Measurements from ENCODE around the gene ADISSP.

The ADISSP gene

GRCh38 chr20:3710703-3711483 is 56.7 kb downstream of the ADISSP start:
- peak; percentile 80 to 83 for DNase-seq

- no peak for DNase-seq
Observed at GRCh38 chr20:3710011-3710466, 57.5 kb downstream of the ADISSP start.

- no peak for DNase-seq
Observed at GRCh38 chr20:3707508-3707899, 60.0 kb downstream of the ADISSP start.

- no peak for DNase-seq
Observed at GRCh38 chr20:3706774-3707507, 60.6 kb downstream of the ADISSP start.

GRCh38 chr20:3705970-3706739 is 61.4 kb downstream of the ADISSP start:
- no peak for DNase-seq

- DNase-seq, result no peak
Observed at GRCh38 chr20:3705491-3705969, 62.0 kb downstream of the ADISSP start.

GRCh38 chr20:3704087-3704486 is 63.5 kb downstream of the ADISSP start:
- DNase-seq, result no peak
